Stimulated activated CD8-positive, alpha-beta memory T cell treated with anti-CD3 and anti-CD28 coated beads, Interleukin-2, amount 100 ng/mL, for 48 hours (primary cell): Measurements from ENCODE around the gene RCOR3.
"Not testable (repeated sequence)": the region's sequence is repeated elsewhere in the genome, so short reads cannot be mapped to it uniquely, and the experiment has no call there.

Experiments used
- DNase-seq, 2 donors: peaks; one replicate each; pipeline ENCODE4 v3.0.0-alpha.2; 2020; ENCODE audit warnings: low read depth in 2 of 2

Gene RCOR3

DNA sequence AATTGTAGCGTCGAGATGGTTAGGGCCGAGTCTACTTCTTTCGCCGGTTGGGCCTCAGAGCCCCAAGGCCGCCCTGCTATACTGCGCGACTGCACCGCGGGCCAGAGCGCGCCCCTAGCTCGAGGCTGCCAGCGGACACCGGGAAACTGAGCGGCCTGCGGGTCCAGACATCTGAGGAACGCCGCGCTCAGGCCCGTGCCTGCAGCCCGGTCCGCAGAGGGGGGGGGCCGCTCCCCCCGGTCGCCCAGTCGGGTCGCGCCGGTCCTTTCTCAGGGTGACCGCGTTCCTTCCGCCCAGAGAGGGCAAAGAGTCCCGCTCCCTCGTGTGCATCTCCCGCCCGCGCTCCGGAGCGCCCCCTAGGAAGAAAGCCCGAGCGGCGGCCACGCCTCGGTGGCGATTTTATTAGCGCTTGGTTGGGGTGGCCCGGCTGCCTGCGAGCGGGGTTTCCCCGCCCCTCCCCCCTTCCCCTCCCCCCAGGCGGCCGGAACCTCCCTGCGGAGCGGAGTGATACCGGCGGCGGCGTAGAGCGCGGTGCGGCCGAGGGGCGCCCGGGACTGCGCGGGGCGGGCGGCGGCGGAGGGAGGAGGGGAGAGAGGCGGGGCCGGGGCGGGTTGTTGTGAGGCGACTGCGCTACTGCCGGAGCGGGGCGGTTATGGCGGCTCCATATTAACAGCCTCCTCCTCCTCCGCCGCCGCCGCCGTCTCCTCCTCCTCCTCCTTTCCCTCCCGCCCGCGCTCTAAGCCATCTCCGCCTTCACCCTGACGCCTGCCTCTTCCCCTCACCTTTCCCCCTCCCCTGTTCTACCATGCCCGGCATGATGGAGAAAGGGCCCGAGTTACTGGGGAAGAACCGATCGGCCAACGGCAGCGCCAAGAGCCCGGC is at the start of gene RCOR3:
Gene RCOR3 (plus strand): TSS at position 611 of the 882 bp plus-strand sequence. CDS start 195 bp downstream, at position 806.
- DNase-seq, result peak; percentile 88 to 90

- DNase-seq, result no peak
Measured at GRCh38 chr1:211210052-211210451, 49.1 kb upstream of the RCOR3 start.

DNA sequence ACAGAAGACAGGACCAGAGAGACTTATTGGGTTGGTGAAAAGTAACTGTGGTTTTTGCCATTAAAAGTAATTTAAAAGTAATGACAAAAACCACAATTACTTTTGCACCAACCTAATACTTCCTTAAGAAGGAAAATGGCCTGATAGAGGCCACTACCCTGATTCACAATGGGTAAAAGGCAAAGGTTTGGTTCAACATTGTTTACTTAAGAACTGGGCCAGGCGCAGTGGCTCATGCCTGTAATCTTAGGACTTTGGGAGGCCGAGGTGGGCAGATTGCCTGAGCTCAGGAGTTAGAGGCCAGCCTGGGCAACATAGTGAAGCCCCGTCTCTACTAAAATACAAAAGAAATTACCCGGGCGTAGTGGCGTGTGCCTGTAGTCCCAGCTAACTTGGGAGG is 48.2 kb upstream of the RCOR3 start:
- no peak for DNase-seq

DNA sequence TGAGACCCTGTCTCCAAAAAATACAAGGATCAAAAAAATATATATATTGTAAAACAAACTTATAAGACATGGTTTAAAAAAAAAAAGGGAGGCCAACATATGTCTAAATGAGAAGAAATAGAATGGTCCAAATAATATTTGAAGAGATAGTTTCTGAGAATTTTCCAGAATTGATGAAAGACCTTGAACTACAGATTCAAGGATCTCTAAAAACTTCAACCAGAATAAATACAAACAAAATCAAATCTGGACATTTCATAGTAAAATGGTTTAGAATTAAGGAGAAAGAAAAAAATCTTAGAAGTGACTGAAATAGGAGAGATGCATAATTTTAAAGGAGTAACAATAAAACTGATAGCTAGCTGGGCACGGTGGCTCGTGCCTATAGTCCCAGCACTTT is 45.5 kb upstream of the RCOR3 start:
- no peak for DNase-seq

DNA sequence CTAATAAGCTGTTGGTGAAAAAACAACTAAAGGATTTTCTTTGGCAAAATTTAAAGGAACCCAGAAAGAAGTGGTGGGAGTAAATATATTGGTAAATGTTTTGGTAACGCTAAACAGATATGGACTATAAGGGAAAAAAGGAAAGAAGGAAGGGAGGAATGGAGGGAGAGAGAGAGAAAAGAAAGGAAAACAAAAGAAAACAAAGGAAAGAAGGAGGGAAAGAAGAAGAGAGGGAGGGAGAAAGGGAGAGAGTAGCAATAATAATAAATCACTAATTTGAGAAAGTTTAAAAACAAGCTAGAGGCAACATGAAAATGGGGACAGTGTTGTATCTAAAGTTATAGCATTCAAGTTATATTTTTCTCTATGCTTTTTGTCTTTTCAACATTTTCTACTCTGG is 43.6 kb upstream of the RCOR3 start:
- no peak for DNase-seq

- DNase-seq, result no peak
Measured at GRCh38 chr1:211217392-211217791, 41.8 kb upstream of the RCOR3 start.

DNA sequence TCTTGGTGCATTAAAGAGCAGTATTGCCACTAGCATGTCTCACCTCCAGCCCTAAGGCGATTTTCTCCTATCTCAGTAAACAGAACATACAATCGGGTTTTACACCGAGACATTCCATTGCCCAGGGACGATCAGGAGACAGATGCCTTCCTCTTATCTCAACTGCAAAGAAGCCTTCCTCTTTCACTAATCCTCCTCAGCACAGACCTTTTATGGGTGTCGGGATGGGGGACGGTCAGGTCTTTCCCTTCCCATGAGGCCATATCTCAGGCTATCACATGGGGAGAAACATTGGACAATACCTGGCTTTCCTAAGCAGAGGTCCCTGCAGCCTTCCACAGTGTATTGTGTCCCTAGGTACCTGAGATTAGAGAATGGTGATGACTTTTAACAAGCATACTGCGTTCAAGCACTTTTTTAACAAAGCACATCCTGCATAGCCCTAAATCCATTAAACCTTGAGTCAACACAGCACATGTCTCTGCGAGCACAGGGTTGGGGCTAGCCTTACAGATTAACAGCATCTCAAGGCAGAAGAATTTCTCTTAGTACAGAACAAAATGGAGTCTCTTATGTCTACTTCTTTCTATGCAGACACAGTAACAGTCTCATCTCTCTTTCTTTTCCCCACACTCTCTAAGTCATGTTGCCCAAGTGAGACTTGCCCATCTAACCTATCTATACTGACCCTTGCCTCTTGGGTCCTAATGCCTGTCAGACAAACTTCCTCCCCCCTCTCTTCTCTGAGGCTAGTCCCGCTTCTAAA is 36.5 kb upstream of the RCOR3 start:
- DNase-seq, result not testable (repeated sequence)

DNA sequence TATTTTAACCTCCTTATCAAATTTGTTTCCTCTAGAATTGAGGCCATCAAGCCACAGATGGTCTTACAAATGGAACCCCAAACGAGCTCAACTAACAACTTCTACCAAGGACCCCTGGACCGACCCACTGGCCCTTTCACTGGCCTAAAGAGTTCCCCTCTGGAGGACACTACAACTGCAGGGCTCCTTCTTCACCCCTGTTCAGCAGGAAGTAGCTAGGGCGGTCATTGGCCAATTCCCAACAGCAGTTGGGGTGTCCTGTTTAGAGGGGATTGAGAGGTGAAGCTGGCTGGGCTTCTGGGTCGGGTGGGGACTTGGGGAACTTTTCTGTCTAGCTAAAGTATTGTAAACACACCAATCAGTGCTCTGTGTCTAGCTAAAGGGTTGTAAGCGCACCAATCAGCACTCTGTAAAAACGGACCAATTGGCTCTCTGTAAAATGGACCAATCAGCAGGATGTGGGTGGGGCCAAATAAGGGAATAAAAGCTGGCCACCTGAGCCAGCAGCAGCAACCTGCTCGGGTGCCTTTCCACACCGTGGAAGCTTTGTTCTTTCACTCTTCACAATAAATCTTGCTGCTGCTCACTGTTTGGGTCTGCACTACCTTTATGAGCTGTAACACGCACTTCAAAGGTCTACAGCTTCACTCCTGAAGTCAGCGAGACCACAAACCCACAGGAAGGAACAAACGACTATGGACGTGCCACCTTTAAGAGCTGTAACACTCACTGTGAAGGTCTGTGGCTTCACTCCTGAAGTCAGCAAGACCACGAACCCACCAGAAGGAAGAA is 30.4 kb upstream of the RCOR3 start:
- peak in 1 of 2 donors; percentile 21 for DNase-seq

- DNase-seq, result no peak
Measured at GRCh38 chr1:211229365-211229759, 29.8 kb upstream of the RCOR3 start.

DNA sequence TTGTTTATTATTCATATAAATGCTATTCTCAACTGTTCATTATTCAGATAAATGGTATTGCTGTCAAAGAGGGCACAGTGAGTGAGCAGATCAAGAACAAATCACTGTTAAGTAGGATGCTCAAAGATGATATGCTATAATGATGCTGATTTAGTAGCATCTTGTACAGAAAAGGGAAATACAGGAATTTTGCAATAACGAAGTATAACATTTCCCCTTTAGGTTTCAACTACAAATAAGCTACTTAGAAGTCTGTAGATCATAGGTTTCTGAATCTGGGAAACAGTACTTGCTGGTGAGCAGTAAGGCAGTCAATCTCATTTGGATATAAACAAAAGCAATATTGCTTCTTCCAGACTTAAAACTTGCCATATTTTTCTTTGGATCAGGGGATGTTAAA is 27.3 kb upstream of the RCOR3 start:
- no peak for DNase-seq

- no peak for DNase-seq
Measured at GRCh38 chr1:211236633-211237320, 22.4 kb upstream of the RCOR3 start.

GRCh38 chr1:211237579-211237978 is 21.6 kb upstream of the RCOR3 start:
- no peak for DNase-seq

- not testable (repeated sequence) for DNase-seq
Measured at GRCh38 chr1:211240567-211240966, 18.6 kb upstream of the RCOR3 start.

DNA sequence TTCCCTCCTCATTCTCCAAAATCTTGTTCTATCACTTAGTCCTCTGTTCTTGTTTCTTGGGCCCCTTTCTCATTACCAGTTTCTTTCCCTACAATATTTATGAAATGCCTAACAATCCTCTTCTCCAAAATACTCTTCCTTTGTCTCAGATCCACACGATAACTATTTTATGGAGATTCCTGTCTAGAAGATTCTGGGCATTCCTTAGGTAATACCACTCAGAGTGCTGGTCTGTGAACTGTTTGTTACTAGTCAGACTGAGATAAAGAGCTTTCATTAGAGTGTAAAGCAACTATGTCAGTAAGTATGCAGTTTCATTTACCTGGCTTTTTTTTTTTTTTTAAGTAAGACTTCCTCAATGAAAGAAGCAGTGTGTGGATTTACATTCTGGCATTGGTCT is 18.1 kb upstream of the RCOR3 start:
- no peak for DNase-seq

DNA sequence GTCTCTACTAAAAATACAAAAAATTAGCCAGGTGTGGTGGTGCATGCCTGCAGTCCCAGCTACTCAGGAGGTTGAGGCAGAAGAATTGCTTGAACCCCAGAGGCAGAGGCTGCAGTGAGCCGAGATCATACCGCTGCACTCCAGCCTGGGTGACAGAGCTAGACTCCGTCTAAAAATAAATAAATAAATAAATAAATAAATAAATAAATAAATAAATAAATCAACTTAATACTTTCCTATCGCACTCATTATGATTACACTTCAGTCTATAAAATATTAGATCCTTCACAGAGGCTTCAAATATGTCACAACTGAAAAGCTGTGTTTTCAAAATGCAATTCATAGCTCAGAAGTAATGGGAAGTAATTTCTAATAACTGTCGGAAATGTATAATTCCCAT is 15.5 kb upstream of the RCOR3 start:
- not testable (repeated sequence) for DNase-seq

DNA sequence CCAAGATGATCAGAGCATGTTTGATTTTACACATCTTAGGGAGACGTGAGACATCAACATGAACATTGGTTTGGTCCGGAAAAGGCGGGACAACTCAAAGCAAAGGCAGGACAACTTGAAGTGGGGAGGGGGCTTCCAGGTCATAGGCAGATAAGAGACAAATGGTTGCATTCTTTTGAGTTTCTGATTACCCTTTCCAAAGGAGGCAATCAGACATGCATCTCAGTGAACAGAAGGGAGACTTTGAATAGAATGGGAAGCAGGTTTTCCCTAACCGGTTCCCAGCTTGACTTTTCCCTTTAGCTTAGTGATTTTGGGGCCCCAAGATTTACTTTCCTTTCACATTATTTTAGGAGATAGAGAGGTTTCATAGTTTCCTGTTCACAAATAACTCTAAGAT is 12.6 kb upstream of the RCOR3 start:
- not testable (repeated sequence) for DNase-seq

DNA sequence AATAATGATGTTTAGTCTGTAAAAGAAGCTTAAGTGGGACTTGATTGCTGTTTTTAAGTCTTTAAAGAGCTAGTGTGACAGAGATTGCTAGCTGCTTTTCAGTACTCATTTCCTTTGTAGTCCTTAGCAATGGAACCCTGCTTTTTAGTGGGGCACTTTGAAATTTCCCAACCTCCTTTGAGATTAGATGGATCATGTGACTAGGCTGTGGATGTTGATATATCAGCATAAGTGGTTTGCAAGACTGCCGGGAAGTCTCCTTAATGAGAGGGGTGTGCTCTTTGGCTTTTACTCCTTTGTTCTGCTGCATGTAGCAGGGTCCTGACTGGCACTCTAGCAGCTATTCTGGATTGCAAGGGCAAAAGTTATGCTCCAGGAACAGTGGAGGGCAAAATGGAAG is 11.2 kb upstream of the RCOR3 start:
- DNase-seq, result no peak

DNA sequence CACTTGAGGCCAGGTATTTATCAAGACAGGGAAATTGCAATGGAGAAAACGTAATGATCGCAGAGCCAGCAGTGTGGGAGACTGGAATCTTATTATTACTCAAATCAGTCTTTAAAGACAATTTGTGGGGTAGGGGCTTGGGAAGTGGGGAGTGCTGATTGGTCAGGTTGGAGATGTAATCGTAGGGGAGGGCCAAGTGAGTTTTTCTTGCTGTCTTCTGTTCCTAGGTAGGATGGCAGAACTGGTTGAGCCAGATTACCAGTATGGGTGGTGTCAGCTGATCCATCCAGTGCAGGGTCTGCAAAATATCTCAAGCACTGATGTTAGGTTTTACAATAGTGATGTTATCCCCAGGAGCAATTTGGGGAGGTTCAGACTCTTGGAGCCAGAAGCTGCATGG is 9.6 kb upstream of the RCOR3 start:
- not testable (repeated sequence) for DNase-seq

DNA sequence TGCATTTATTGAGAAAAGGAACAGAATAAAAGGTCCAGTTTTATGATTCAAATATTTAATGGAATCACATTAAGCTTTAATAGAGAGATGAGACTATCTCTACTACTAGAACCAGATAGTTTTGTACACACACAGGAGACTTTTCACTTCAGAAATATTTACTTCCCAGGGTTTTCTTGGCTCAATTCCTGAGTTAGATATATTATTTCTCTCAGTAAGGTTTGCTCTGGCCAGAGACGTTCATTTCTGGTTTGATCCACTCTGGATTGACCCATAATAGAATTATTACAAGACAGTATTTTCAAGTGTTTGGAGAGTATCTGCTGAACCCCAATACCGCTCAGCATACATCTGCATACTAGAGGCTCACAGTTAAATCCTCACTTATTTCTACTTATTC is 1.3 kb upstream of the RCOR3 start:
- DNase-seq, result no peak

DNA sequence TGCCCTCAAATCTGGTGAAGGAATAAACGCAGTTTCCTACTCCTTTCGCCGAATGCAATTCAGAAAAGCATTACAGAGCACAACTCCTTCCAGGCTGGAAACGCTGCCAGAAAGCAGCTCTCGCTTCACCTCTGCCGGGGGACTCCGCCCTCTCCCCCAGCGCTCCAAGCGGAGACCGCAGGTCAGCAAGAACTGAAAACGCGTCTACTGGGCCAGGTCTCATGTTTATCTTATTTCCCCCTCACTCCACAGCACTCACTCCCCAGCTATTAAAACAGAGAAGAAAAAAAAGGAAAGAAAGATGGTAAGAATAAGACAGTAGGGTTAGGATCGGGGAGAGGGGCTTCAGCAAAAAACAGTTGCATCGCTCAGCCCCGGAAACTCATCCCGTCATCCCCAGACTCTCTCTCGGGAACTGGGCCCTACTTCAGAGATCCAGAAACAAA is 833 bp upstream of the RCOR3 start:
- DNase-seq, result peak; percentile 48 to 50

DNA sequence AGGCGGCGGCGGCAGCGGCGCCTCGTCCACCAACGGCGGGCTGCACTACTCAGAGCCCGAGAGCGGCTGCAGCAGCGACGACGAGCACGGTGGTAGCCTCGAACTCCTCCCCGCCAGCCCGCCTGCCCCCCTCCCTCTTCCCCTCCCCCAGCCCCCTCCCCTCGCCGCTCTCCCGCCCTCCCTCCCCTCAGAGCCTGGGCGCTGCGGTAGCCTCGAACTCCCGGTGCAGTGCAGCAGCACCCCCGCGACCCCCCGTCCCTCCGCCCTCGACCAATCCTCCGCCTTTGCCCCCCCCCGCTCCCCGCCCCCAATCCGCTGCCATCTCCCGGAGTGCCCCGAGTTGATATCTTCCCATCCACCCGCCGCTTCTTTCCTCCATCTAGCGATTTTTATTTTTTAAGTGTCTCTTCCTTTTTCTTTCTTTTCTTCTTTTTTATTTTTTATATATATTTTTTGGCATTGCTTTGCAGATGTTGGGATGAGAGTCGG is 516 bp downstream of the RCOR3 start:
- peak in 1 of 2 donors; percentile 20 for DNase-seq
